Activated naive CD4-positive, alpha-beta T cell treated with anti-CD3 and anti-CD28 coated beads, Interleukin-2, amount 50 U/mL, for 72 hours (primary cell): ENCODE measurements around the gene RNF40. TPM values are rescaled to one million over a fixed set of nuclear protein-coding genes. Genes with fewer than 3 reads are reported as not detected.

ENCODE experiments used
- ATAC-seq, 2 donors: fragments of 150-1000 bp; cut with Tn5 transposase; 2 replicates each; pipeline ENCODE4 v1.10.0; 2021; ENCODE audit warnings: mild to moderate bottlenecking in 2 of 2, moderate library complexity in 2 of 2
- DNase-seq, 2 donors: peaks; one replicate each; pipeline ENCODE4 v3.0.0; 2021 to 2022; ENCODE audit warnings: low spot score in 2 of 2
- H3K27ac Mint-ChIP-seq, 2 donors: one replicate each; pipeline ENCODE4 v1.8.0; 2022; ENCODE audit warnings: mild to moderate bottlenecking in 2 of 2, mixed read lengths in 2 of 2
- H3K36me3 Mint-ChIP-seq, 2 donors: one replicate each; pipeline ENCODE4 v1.8.0; 2022; ENCODE audit warnings: mixed read lengths in 2 of 2
- H3K9me3 Mint-ChIP-seq, 2 donors: one replicate each; pipeline ENCODE4 v1.8.0; 2022; ENCODE audit warnings: mixed read lengths in 2 of 2
- total RNA-seq, 2 donors: library from RNA; stranded (reverse); gene quantifications; one replicate each; pipeline ENCODE4 v1.2.3, GENCODE V29; 2022

RNF40 gene
- total RNA-seq, 2 donors from 2014 or later, result 68.9 to 74.4 TPM

- Mint-ChIP-seq H3K27ac (no peak overlapping the region), H3K9me3 (no peaks in the 10 kb centered on the region), H3K36me3 (peaks cover 3 to 19% of the 10 kb centered on the region in 2 donors)
- ATAC-seq (no peak), DNase-seq (no peak)
Measured at GRCh38 chr16:30767767-30768465, 5.8 kb downstream of the RNF40 start.

DNA sequence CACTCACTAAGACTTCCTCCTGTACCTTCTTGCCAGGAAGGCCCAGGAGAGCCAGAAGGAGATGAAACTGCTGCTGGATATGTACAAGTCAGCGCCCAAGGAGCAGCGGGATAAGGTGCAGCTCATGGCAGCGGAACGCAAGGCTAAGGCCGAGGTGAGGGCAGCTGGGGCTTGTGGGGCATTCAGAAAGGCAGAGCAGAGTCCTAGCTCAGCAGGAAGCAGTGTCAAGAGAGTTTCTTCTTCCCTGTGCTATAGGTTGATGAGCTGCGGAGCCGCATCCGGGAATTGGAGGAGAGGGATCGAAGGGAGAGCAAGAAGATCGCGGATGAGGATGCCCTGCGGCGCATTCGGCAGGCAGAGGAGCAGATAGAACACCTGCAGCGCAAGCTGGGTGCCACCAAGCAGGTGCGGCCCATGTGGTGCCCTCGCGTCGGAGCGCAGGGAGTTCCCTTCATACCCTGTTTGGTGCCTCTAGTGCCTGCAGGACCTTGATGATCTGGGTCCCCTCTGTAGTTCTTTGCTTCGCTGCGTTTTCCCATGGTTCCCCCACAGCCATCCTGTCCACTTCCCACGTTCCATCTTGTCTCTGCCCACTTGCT lies 6.6 kb downstream of the RNF40 start:
- H3K36me3 Mint-ChIP-seq, result peaks cover 0 to 14% of the 10 kb centered on the region in 2 donors

DNA sequence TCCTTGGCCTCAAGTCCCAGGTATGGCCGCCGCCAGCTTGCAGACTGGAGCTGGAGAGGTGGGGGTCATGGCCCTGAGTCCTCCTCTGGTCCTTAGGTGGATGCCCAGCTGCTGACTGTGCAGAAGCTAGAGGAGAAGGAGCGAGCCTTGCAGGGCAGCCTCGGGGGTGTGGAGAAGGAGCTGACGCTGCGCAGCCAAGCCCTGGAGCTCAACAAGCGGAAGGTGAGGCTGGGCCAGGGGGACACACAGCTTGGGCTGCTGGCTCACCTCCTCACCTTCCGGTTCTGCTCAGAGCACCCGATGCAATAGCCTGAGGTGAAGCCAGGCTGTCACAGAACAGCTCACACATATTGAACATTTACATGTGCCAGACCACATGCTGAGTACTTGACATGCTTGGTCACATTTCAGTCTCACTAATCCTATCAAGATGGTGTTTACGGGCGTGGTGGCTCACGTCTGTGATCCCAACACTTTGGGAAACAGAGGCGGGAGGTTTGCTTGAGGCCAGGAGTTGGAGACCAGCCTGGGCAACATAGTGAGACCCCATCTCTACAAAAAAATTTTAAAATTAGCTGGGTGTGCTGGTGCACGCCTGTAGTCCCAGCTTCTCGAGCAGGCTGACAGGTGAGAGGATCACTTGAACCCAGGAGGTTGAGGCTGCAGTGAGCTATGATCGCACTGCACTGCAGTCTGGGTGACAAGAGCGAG lies 7.4 kb downstream of the RNF40 start:
- ATAC-seq (no peak), DNase-seq (no peak)
- Mint-ChIP-seq H3K27ac (no peak overlapping the region), H3K36me3 (peaks cover 0 to 9% of the 10 kb centered on the region in 2 donors), H3K9me3 (no peaks in the 10 kb centered on the region)

More for the DNA sequence above, 6.6 kb downstream of the RNF40 start:
- no peak for DNase-seq
- no peak for ATAC-seq
- H3K27ac Mint-ChIP-seq, result peak overlapping the region in 1 of 2 donors; percentile 46
- no peaks in the 10 kb centered on the region for H3K9me3 Mint-ChIP-seq

GRCh38 chr16:30771726-30772125 lies 9.6 kb downstream of the RNF40 start:
- DNase-seq, result no peak
- Mint-ChIP-seq H3K9me3 (no peaks in the 10 kb centered on the region), H3K36me3 (peaks cover 0 to 5% of the 10 kb centered on the region in 2 donors), H3K27ac (peak overlapping the region in 1 of 2 donors; percentile 13)
- ATAC-seq, result no peak

DNA sequence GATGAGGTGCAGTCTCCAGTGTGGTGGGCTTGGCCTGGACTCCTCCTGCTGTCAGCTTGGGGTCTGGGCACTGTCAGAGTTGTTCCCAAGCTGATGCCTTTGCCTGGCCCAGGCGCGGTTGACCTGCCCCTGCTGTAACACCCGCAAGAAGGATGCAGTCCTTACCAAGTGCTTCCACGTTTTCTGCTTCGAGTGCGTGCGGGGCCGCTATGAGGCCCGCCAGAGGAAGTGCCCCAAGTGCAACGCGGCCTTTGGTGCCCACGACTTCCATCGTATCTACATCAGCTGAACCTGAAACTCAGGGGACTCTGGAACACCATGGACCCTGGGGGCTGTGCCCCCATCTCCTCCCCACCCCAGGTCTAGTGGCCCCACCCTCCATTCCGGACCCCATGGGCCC lies 11.7 kb downstream of the RNF40 start:
- Mint-ChIP-seq H3K27ac (no peak overlapping the region), H3K36me3 (no peaks in the 10 kb centered on the region)
- no peak for DNase-seq

GRCh38 chr16:30774367-30775130 lies 12.4 kb downstream of the RNF40 start:
- peak in 1 of 2 donors; percentile 4 for ATAC-seq
- no peak for DNase-seq
- Mint-ChIP-seq H3K36me3 (no peaks in the 10 kb centered on the region), H3K9me3 (no peaks in the 10 kb centered on the region), H3K27ac (peak overlapping the region in 1 of 2 donors; percentile 69)

More for the DNA sequence above, 11.7 kb downstream of the RNF40 start:
- no peak for ATAC-seq
- H3K9me3 Mint-ChIP-seq, result no peaks in the 10 kb centered on the region

DNA sequence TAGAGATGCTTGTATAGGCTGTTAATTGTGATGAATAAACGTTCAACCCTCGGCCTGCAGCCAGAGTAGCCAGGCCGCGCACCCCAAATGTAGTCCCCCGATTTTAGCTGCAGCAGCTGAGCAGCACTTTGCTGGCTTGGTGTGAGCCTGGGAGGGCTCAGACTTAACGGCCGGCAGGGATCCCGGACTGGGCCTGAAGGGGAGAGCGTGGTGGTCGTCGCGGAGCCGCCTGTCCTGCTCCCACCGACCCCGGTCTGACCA lies 12.9 kb downstream of the RNF40 start:
- no peak for DNase-seq
- no peaks in the 10 kb centered on the region for H3K9me3 Mint-ChIP-seq
- no peaks in the 10 kb centered on the region for H3K36me3 Mint-ChIP-seq
- peak overlapping the region; percentile 69 to 77 for H3K27ac Mint-ChIP-seq
- no peak for ATAC-seq

GRCh38 chr16:30775392-30776188 lies 13.5 kb downstream of the RNF40 start:
- peak in 1 of 2 donors; percentile 67 for DNase-seq
- peak; percentile 76 to 84 for ATAC-seq
- H3K9me3 Mint-ChIP-seq, result no peaks in the 10 kb centered on the region
- H3K27ac Mint-ChIP-seq, result peak overlapping the region; percentile 69 to 88
- H3K36me3 Mint-ChIP-seq, result no peaks in the 10 kb centered on the region

DNA sequence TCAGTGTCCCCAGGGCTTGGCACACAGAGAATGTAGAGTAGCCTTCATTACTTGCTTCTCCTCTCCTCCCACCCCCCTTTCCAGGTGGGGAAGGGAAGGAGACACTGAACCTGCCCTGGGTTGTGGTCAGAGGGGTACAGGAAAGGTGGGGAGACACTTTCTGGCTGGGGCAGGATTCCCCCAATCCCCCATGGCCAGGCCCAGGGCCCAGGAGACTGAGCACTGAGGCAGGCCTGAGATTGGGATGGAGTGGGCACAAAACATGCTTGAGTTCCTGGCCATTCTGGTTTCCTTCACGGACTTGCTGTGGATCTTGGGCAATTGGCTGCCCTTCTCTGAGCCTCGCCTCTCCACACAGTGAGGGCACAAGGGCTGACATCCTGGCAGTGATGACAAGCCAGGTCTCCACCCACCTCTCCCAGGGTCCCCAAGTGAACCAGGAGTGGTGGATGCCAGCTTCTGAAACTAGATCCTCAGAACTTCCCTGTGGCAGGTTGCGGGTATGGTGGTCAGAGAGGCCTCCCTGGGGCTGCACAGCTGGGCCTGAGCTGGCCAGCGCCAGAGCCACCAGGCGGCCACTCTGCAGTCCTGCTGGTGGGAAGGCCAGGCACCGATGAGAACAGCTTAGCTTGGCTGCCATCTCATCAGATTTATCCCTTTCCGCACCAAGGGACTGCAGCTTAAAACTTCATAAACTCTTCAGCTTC lies 15.6 kb downstream of the RNF40 start:
- Mint-ChIP-seq H3K27ac (no peak overlapping the region), H3K36me3 (no peaks in the 10 kb centered on the region), H3K9me3 (no peaks in the 10 kb centered on the region)
- no peak for DNase-seq
- ATAC-seq, result no peak

GRCh38 chr16:30778549-30779244 lies 16.6 kb downstream of the RNF40 start:
- Mint-ChIP-seq H3K36me3 (no peaks in the 10 kb centered on the region), H3K27ac (no peak overlapping the region), H3K9me3 (no peaks in the 10 kb centered on the region)
- no peak for DNase-seq
- no peak for ATAC-seq

DNA sequence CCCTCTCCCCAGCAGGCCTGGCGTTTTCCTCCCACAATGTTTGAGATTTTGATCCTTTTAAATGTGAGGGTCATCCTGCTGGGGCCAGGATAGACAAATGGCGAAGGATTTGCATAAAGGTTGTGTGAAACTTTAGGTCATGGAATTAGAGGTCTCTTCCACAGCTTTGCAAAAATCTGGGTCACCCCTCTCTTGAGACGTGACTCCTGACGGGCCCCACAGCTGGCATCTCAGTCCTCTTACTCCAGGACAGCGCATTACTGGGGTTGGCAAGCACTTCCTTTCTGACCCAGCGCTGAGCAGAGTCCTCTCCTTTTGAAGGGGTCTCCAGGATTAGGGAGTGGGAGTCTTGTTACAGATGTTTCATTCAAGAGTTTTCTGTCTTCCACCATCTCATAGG lies 17.5 kb downstream of the RNF40 start:
- no peaks in the 10 kb centered on the region for H3K36me3 Mint-ChIP-seq
- no peak overlapping the region for H3K27ac Mint-ChIP-seq
- ATAC-seq (no peak), DNase-seq (no peak)
- no peaks in the 10 kb centered on the region for H3K9me3 Mint-ChIP-seq

- Mint-ChIP-seq H3K36me3 (no peaks in the 10 kb centered on the region), H3K27ac (peak overlapping the region in 1 of 2 donors; percentile 36), H3K9me3 (no peaks in the 10 kb centered on the region)
- no peak for ATAC-seq
- DNase-seq, result no peak
Measured at GRCh38 chr16:30780021-30780420, 17.9 kb downstream of the RNF40 start.

GRCh38 chr16:30780549-30780948 lies 18.4 kb downstream of the RNF40 start:
- H3K36me3 Mint-ChIP-seq, result no peaks in the 10 kb centered on the region
- no peak overlapping the region for H3K27ac Mint-ChIP-seq
- DNase-seq (no peak), ATAC-seq (no peak)
- H3K9me3 Mint-ChIP-seq, result no peaks in the 10 kb centered on the region

- Mint-ChIP-seq H3K27ac (no peak overlapping the region), H3K9me3 (no peaks in the 10 kb centered on the region), H3K36me3 (no peaks in the 10 kb centered on the region)
- ATAC-seq (no peak), DNase-seq (peak in 1 of 2 donors; percentile 48)
Measured at GRCh38 chr16:30782486-30783279, 20.6 kb downstream of the RNF40 start.
